Upper lobe of left lung (tissue), 4 donors: ENCODE measurements around the gene CMKLR1.

ENCODE experiments used
- CTCF ChIP-seq, 6 experiments: fragments of 450-650 bp in 4 of 6; fragments of 200-600 bp in 2 of 6; sonication (generic) in 2 of 6; IDR thresholded peaks; one replicate each; pipeline ENCODE4 v1.5.1; 2016 to 2019; ENCODE audit warnings: antibody characterized with exemption in 6 of 6
- EP300 ChIP-seq, 4 donors: sonication (generic); formaldehyde crosslinking; IDR thresholded peaks; one replicate each; pipeline ENCODE4 v1.5.1; 2017; ENCODE audit warnings: antibody characterized with exemption in 4 of 4, control low read depth in 2 of 4
- POLR2A ChIP-seq, 4 donors: fragments of 450-650 bp; IDR thresholded peaks; one replicate each; pipeline ENCODE4 v1.5.1; 2016 to 2017; ENCODE audit warnings: antibody characterized with exemption in 4 of 4, mild to moderate bottlenecking in 2 of 4
- POLR2AphosphoS5 ChIP-seq, 2 donors: sonication (generic); formaldehyde crosslinking; IDR thresholded peaks; one replicate each; pipeline ENCODE4 v1.5.1; 2017; ENCODE audit warnings: antibody characterized with exemption in 2 of 2

- no peak for TF ChIP-seq CTCF (IDR thresholded peaks at IDR 0.05)
- no peak for TF ChIP-seq EP300 (IDR thresholded peaks at IDR 0.05)
- no peak for TF ChIP-seq POLR2A (IDR thresholded peaks at IDR 0.05)
- no peak for TF ChIP-seq POLR2AphosphoS5 (IDR thresholded peaks at IDR 0.05)
Measured at GRCh38 chr12:108368089-108368488, 29.0 kb upstream of the CMKLR1 start.
